Esophagus (tissue), 2 donors: ENCODE data around the gene SLX4. TPM values are rescaled to one million over a fixed set of nuclear protein-coding genes. Genes with fewer than 3 reads are reported as not detected.

ENCODE experiments used
- H3K27ac ChIP-seq, 2 donors: one replicate each; pipeline ENCODE4 v1.5.1; 2013; ENCODE audit warnings: low read depth in 2 of 2, mild to moderate bottlenecking in 2 of 2, inconsistent platforms in 1 of 2, low read length in 1 of 2, moderate library complexity in 1 of 2
- H3K27me3 ChIP-seq, 2 donors: one replicate each; pipeline ENCODE4 v1.6.1; 2013; ENCODE audit warnings: low read length in 2 of 2, control low read depth in 1 of 2, mild to moderate bottlenecking in 1 of 2; ENCODE audit not compliant: insufficient read depth in 2 of 2, control insufficient read depth in 1 of 2
- H3K36me3 ChIP-seq, 2 donors: one replicate each; pipeline ENCODE4 v1.6.1; 2013; ENCODE audit warnings: low read length in 1 of 2; ENCODE audit not compliant: control insufficient read depth in 2 of 2, insufficient read depth in 2 of 2
- H3K4me1 ChIP-seq, 2 donors: one replicate each; pipeline ENCODE4 v1.6.1; 2013; ENCODE audit warnings: low read length in 1 of 2; ENCODE audit not compliant: control insufficient read depth in 2 of 2, insufficient read depth in 2 of 2
- H3K4me3 ChIP-seq, 2 donors: one replicate each; pipeline ENCODE4 v1.5.1; 2013; ENCODE audit warnings: low read length in 2 of 2, mild to moderate bottlenecking in 2 of 2, low read depth in 1 of 2, moderate library complexity in 1 of 2
- H3K9me3 ChIP-seq, 2 donors: one replicate each; pipeline ENCODE4 v1.6.1; 2013; ENCODE audit warnings: mild to moderate bottlenecking in 2 of 2, low read depth in 1 of 2, low read length in 1 of 2, moderate library complexity in 1 of 2; ENCODE audit not compliant: control insufficient read depth in 2 of 2, insufficient read depth in 1 of 2
- WGBS, 2 donors: extraction: QIAGEN DNeasy Blood & Tissue Kit; methylation state at CpG; one replicate each; pipeline ENCODE4 v1.1.7; 2013; 5-methylcytosine and 5-hydroxymethylcytosine counted together
- polyA plus RNA-seq, 2 donors: library from polyadenylated mRNA; stranded (reverse); fragments of 200-250 nt; gene quantifications; one replicate each; pipeline ENCODE4 v1.2.3, GENCODE V29; 2013
- donor health status: healthy with polysubstance abuse.
- donor health status: Bipolar disorder and iron deficiency.

Gene SLX4
- polyA plus RNA-seq, 2 donors: 1.6 to 3.5 TPM

- Histone ChIP-seq H3K27ac (no peak overlapping the region), H3K27me3 (no peaks in the 10 kb centered on the region), H3K4me3 (no peak overlapping the region), H3K9me3 (no peaks in the 10 kb centered on the region), H3K36me3 (peaks cover 0 to 10% of the 10 kb centered on the region in 2 donors), H3K4me1 (peaks cover 4 to 16% of the 10 kb centered on the region in 2 donors)
- 91 to 96% methylated on average over 17 of the region's 17 CpGs for WGBS, 2 donors
Observed at GRCh38 chr16:3640632-3641501, 29.5 kb upstream of the SLX4 start.

- no peak overlapping the region for H3K27ac ChIP-seq
- no peaks in the 10 kb centered on the region for H3K9me3 ChIP-seq
- no peak overlapping the region for H3K4me3 ChIP-seq
- peaks cover 3 to 14% of the 10 kb centered on the region in 2 donors for H3K4me1 ChIP-seq
- no peaks in the 10 kb centered on the region for H3K27me3 ChIP-seq
- WGBS, 2 donors: 94 to 95% methylated on average over 3 of the region's 3 CpGs
- peaks cover 0 to 10% of the 10 kb centered on the region in 2 donors for H3K36me3 ChIP-seq
Observed at GRCh38 chr16:3640207-3640606, 28.8 kb upstream of the SLX4 start.

GRCh38 chr16:3638916-3639644, 27.7 kb upstream of the SLX4 start:
- H3K36me3 ChIP-seq: peaks cover 0 to 10% of the 10 kb centered on the region in 2 donors
- no peaks in the 10 kb centered on the region for H3K9me3 ChIP-seq
- H3K4me1 ChIP-seq: peaks cover 3 to 14% of the 10 kb centered on the region in 2 donors
- WGBS, 2 donors: 88 to 95% methylated on average over 13 of the region's 13 CpGs
- H3K4me3 ChIP-seq: no peak overlapping the region
- no peak overlapping the region for H3K27ac ChIP-seq
- no peaks in the 10 kb centered on the region for H3K27me3 ChIP-seq

- Histone ChIP-seq H3K4me3 (no peak overlapping the region), H3K27ac (no peak overlapping the region), H3K36me3 (peaks cover 0 to 8% of the 10 kb centered on the region in 2 donors), H3K9me3 (no peaks in the 10 kb centered on the region), H3K4me1 (peaks cover 0 to 9% of the 10 kb centered on the region in 2 donors), H3K27me3 (no peaks in the 10 kb centered on the region)
- 67 to 83% methylated on average over 3 of the region's 3 CpGs for WGBS, 2 donors
Observed at GRCh38 chr16:3637371-3637923, 26.0 kb upstream of the SLX4 start.

- H3K9me3 ChIP-seq: no peaks in the 10 kb centered on the region
- no peak overlapping the region for H3K27ac ChIP-seq
- 83% methylated on average over 4 of the region's 4 CpGs for WGBS, 2 donors
- H3K36me3 ChIP-seq: peaks cover 0 to 2% of the 10 kb centered on the region in 2 donors
- no peaks in the 10 kb centered on the region for H3K27me3 ChIP-seq
- no peaks in the 10 kb centered on the region for H3K4me1 ChIP-seq
- H3K4me3 ChIP-seq: no peak overlapping the region
Observed at GRCh38 chr16:3625911-3626732, 14.7 kb upstream of the SLX4 start.

- 89 to 93% methylated on average over 5 of the region's 5 CpGs for WGBS, 2 donors
- no peak overlapping the region for H3K4me3 ChIP-seq
- no peaks in the 10 kb centered on the region for H3K4me1 ChIP-seq
- no peak overlapping the region for H3K27ac ChIP-seq
- H3K27me3 ChIP-seq: no peaks in the 10 kb centered on the region
- peaks cover 0 to 2% of the 10 kb centered on the region in 2 donors for H3K36me3 ChIP-seq
- H3K9me3 ChIP-seq: no peaks in the 10 kb centered on the region
Observed at GRCh38 chr16:3625331-3625730, 13.9 kb upstream of the SLX4 start.

- H3K27me3 ChIP-seq: no peaks in the 10 kb centered on the region
- no peak overlapping the region for H3K4me3 ChIP-seq
- WGBS, 2 donors: 91 to 93% methylated on average over 3 of the region's 3 CpGs
- no peaks in the 10 kb centered on the region for H3K4me1 ChIP-seq
- H3K36me3 ChIP-seq: peaks cover 0 to 2% of the 10 kb centered on the region in 2 donors
- H3K27ac ChIP-seq: no peak overlapping the region
- no peaks in the 10 kb centered on the region for H3K9me3 ChIP-seq
Observed at GRCh38 chr16:3623642-3624041, 12.2 kb upstream of the SLX4 start.

- H3K27me3 ChIP-seq: no peaks in the 10 kb centered on the region
- peaks cover 0 to 3% of the 10 kb centered on the region in 2 donors for H3K4me1 ChIP-seq
- peaks cover 2% of the 10 kb centered on the region in 2 donors for H3K36me3 ChIP-seq
- WGBS, 2 donors: 49 to 66% methylated on average over 3 of the region's 3 CpGs
- H3K27ac ChIP-seq: peak overlapping the region; percentile 8 to 30
- no peaks in the 10 kb centered on the region for H3K9me3 ChIP-seq
- no peak overlapping the region for H3K4me3 ChIP-seq
Observed at GRCh38 chr16:3618769-3619141, 7.3 kb upstream of the SLX4 start.
